HepG2 (cell line): ENCODE results near the gene ZFHX3. TPM values are rescaled to one million over a fixed set of nuclear protein-coding genes. Genes with fewer than 3 reads are reported as not detected.
A peak's percentile ranks its signal among the peaks of the same experiment; 100 is the strongest.

Experiments
- EEA1 ChIP-seq: sonication (generic); formaldehyde crosslinking; IDR thresholded peaks from 2 replicates; pipeline ENCODE4 v1.5.1; 2020; ENCODE audit warnings: mild to moderate bottlenecking, missing genetic modification reagents, borderline replicate concordance
- GATAD2A ChIP-seq: IDR thresholded peaks from 2 replicates; pipeline ENCODE4 v1.6.1; 2016
- MED13 ChIP-seq: sonication (generic); formaldehyde crosslinking; IDR thresholded peaks from 2 replicates; pipeline ENCODE4 v1.5.0; 2020; ENCODE audit warnings: missing genetic modification reagents
- NCOA2 ChIP-seq: sonication (generic); formaldehyde crosslinking; IDR thresholded peaks from 2 replicates; pipeline ENCODE4 v1.8.0; 2022; ENCODE audit warnings: inconsistent platforms
- NR2C2 ChIP-seq: sonication (generic); formaldehyde crosslinking; IDR thresholded peaks from 2 replicates; pipeline ENCODE4 v1.4.0; 2020; ENCODE audit warnings: missing genetic modification reagents, mild to moderate bottlenecking, moderate library complexity, borderline replicate concordance
- PAWR ChIP-seq: sonication (generic); formaldehyde crosslinking; IDR thresholded peaks from 2 replicates; pipeline ENCODE4 v1.4.0; 2020; ENCODE audit warnings: missing genetic modification reagents, mild to moderate bottlenecking, borderline replicate concordance
- RNF2 ChIP-seq: fragments of 450-650 bp; conservative IDR thresholded peaks from 2 replicates; pipeline ENCODE4 v1.6.1; 2016; ENCODE audit warnings: low read depth
- RXRA ChIP-seq: sonication (generic); formaldehyde crosslinking; IDR thresholded peaks from 2 replicates; pipeline ENCODE4 v1.5.1; 2020; ENCODE audit warnings: missing genetic modification reagents
- SP5 ChIP-seq: IDR thresholded peaks from 2 replicates; pipeline ENCODE4 v1.6.1; 2016; ENCODE audit warnings: low read depth, borderline replicate concordance
- SPEN ChIP-seq: sonication (generic); formaldehyde crosslinking; IDR thresholded peaks from 2 replicates; pipeline ENCODE4 v1.5.1; 2020; ENCODE audit warnings: low read depth, mild to moderate bottlenecking, missing genetic modification reagents
- TOPORS ChIP-seq: sonication (generic); formaldehyde crosslinking; IDR thresholded peaks from 2 replicates; pipeline ENCODE4 v1.8.0; 2023; ENCODE audit warnings: mild to moderate bottlenecking, missing genetic modification reagents
- ZMYM4 ChIP-seq: sonication (generic); formaldehyde crosslinking; IDR thresholded peaks from 2 replicates; pipeline ENCODE4 v1.8.1; 2023; ENCODE audit warnings: mild to moderate bottlenecking, missing genetic modification reagents
- ZNF609 ChIP-seq: sonication (generic); formaldehyde crosslinking; IDR thresholded peaks from 2 replicates; pipeline ENCODE4 v1.4.0; 2020; ENCODE audit warnings: mild to moderate bottlenecking, missing genetic modification reagents, borderline replicate concordance
- ZNF772 ChIP-seq: sonication (generic); formaldehyde crosslinking; IDR thresholded peaks from 2 replicates; pipeline ENCODE4 v1.5.0; 2020; ENCODE audit warnings: mild to moderate bottlenecking, missing genetic modification reagents
- ZNF773 ChIP-seq: sonication (generic); formaldehyde crosslinking; IDR thresholded peaks from 2 replicates; pipeline ENCODE4 v1.4.0; 2020; ENCODE audit warnings: missing genetic modification reagents, borderline replicate concordance
- ZSCAN25 ChIP-seq: sonication (generic); formaldehyde crosslinking; IDR thresholded peaks from 2 replicates; pipeline ENCODE4 v1.8.0; 2022; ENCODE audit warnings: mild to moderate bottlenecking, missing genetic modification reagents
- polyA plus RNA-seq, 8 experiments: library from polyadenylated mRNA; depleted of rRNA in 3 of 8; stranded (reverse) in 7 of 8; unstranded in 1 of 8; fragments of >200 nt; fragmentation: Illumina TruSeq in 4 of 8; extraction: Trizol in 4 of 8; gene quantifications; 2 replicates each; pipeline versions ENCODE4 v1.2.1 to v1.2.3, GENCODE V29; 2011 to 2016; ENCODE audit warnings: low read depth in 4 of 8, missing spikeins in 1 of 8, mixed read lengths in 1 of 8; ENCODE audit not compliant: insufficient read depth in 1 of 8
- total RNA-seq, 5 experiments: library from RNA; depleted of rRNA; stranded (reverse); fragments of >200 nt; fragmentation: Illumina TruSeq; extraction: Trizol; gene quantifications; 2 replicates each; pipeline ENCODE4 v1.2.3, GENCODE V29; 2016; ENCODE audit warnings: low read depth in 1 of 5
- TF ChIP-seq, protein P1 (sequence below): IDR thresholded peaks from 2 replicates; pipeline ENCODE4 v1.6.1; 2018; ENCODE audit warnings: missing genetic modification reagents, mild to moderate bottlenecking, missing compliant biosample characterization
- TF ChIP-seq, protein P2 (sequence below), 2 experiments: sonication (generic) in 1 of 2; formaldehyde crosslinking in 1 of 2; IDR thresholded peaks; 2 replicates each; pipeline versions ENCODE4 v1.4.0 to v1.6.1; 2018 to 2020; ENCODE audit warnings: missing genetic modification reagents in 2 of 2, borderline replicate concordance in 1 of 2, low read depth in 1 of 2, mild to moderate bottlenecking in 1 of 2, missing biosample characterization in 1 of 2
- TF ChIP-seq, protein P3 (sequence below): IDR thresholded peaks from 2 replicates; pipeline ENCODE4 v1.6.1; 2016; ENCODE audit warnings: mild to moderate bottlenecking

The ZFHX3 gene
- total and polyA plus RNA-seq, 2 of the 13 experiments (the other 11 are each of a cell fraction or from before 2014, with no cell fraction given): 5.0 to 6.0 TPM

GRCh38 chr16:72878301-72879269 is 169.3 kb downstream of the ZFHX3 start (continued):
- TF ChIP-seq MED13 (CRISPR knock-in tag) (peak; percentile 53; the same call in 1 of the 2 replicates), SPEN (CRISPR knock-in tag) (peak; percentile 27; the same call in 1 of the 2 replicates), PAWR (0 out of 2 replicates have a peak, but pooled peaks have one; percentile 50), ZNF772 (CRISPR knock-in tag) (peak; percentile 47; the same call in 1 of the 2 replicates), ZMYM4 (CRISPR knock-in tag) (peak; percentile 68), SP5 (CRISPR knock-in tag) (peak; percentile 69; the same call in 1 of the 2 replicates), ZNF773 (CRISPR knock-in tag) (no peak), NCOA2 (peak; percentile 76), GATAD2A (CRISPR knock-in tag) (peak; percentile 75), ZSCAN25 (CRISPR knock-in tag) (peak; percentile 35; the same call in 1 of the 2 replicates), NR2C2 (CRISPR knock-in tag) (peak; percentile 39; the same call in 1 of the 2 replicates), EEA1 (no peak), RXRA (CRISPR knock-in tag) (peak; percentile 59), ZNF609 (peak; percentile 76; the same call in 1 of the 2 replicates), RNF2 (no peak), TOPORS (CRISPR knock-in tag) (0 out of 2 replicates have a peak, but pooled peaks have one; percentile 17)
- TF ChIP-seq, protein P1, sequence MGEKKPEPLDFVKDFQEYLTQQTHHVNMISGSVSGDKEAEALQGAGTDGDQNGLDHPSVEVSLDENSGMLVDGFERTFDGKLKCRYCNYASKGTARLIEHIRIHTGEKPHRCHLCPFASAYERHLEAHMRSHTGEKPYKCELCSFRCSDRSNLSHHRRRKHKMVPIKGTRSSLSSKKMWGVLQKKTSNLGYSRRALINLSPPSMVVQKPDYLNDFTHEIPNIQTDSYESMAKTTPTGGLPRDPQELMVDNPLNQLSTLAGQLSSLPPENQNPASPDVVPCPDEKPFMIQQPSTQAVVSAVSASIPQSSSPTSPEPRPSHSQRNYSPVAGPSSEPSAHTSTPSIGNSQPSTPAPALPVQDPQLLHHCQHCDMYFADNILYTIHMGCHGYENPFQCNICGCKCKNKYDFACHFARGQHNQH (CRISPR knock-in tag): peak; percentile 51; the same call in 1 of the 2 replicates
- TF ChIP-seq, protein P2, sequence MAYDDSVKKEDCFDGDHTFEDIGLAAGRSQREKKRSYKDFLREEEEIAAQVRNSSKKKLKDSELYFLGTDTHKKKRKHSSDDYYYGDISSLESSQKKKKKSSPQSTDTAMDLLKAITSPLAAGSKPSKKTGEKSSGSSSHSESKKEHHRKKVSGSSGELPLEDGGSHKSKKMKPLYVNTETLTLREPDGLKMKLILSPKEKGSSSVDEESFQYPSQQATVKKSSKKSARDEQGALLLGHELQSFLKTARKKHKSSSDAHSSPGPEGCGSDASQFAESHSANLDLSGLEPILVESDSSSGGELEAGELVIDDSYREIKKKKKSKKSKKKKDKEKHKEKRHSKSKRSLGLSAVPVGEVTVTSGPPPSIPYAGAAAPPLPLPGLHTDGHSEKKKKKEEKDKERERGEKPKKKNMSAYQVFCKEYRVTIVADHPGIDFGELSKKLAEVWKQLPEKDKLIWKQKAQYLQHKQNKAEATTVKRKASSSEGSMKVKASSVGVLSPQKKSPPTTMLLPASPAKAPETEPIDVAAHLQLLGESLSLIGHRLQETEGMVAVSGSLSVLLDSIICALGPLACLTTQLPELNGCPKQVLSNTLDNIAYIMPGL (CRISPR knock-in tag; IDR thresholded peaks at IDR 0.05; ENCODE audit: borderline replicate concordance in 1 of 2, low read depth in 1 of 2): peak in 1 of 2 experiments; percentile 20; a peak in 1 of 4 replicates
- TF ChIP-seq, protein P3, sequence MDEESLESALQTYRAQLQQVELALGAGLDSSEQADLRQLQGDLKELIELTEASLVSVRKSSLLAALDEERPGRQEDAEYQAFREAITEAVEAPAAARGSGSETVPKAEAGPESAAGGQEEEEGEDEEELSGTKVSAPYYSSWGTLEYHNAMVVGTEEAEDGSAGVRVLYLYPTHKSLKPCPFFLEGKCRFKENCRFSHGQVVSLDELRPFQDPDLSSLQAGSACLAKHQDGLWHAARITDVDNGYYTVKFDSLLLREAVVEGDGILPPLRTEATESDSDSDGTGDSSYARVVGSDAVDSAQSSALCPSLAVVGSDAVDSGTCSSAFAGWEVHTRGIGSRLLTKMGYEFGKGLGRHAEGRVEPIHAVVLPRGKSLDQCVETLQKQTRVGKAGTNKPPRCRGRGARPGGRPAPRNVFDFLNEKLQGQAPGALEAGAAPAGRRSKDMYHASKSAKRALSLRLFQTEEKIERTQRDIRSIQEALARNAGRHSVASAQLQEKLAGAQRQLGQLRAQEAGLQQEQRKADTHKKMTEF: peak; percentile 59
